Chondrocyte (in vitro differentiated cells): ENCODE results near the gene ANKRD16. TPM values are rescaled to one million over a fixed set of nuclear protein-coding genes. Genes with fewer than 3 reads are reported as not detected.

Experiments used
- DNase-seq: peaks from one replicate; pipeline ENCODE4 v3.0.0; 2021; ENCODE audit warnings: mixed read lengths, low spot score
- H3K27ac Mint-ChIP-seq: one replicate; pipeline ENCODE4 v1.8.0; 2021; ENCODE audit warnings: mild to moderate bottlenecking, moderate library complexity, mixed read lengths; ENCODE audit not compliant: unreplicated experiment
- H3K27me3 Mint-ChIP-seq: 2 replicates; pipeline ENCODE4 v1.8.0; 2021; ENCODE audit warnings: low read depth, mixed read lengths
- H3K36me3 Mint-ChIP-seq: 2 replicates; pipeline ENCODE4 v1.8.0; 2021; ENCODE audit warnings: low read depth, mixed read lengths
- H3K4me1 Mint-ChIP-seq: 2 replicates; pipeline ENCODE4 v1.8.0; 2021; ENCODE audit warnings: low read depth, mild to moderate bottlenecking, mixed read lengths
- H3K4me3 Mint-ChIP-seq: one replicate; pipeline ENCODE4 v1.8.0; 2021; ENCODE audit warnings: mild to moderate bottlenecking, moderate library complexity, mixed read lengths; ENCODE audit not compliant: unreplicated experiment
- H3K9me3 Mint-ChIP-seq: 2 replicates; pipeline ENCODE4 v1.8.0; 2021; ENCODE audit warnings: low read depth, mixed read lengths
- total RNA-seq: library from RNA; stranded (reverse); gene quantifications from 3 replicates; pipeline ENCODE4 v1.2.1, GENCODE V29; 2021
- TF ChIP-seq, protein P1 (sequence below): fragments of 200-600 bp; sonication (generic); IDR thresholded peaks from 2 replicates; pipeline ENCODE4 v1.5.0; 2021; ENCODE audit warnings: antibody characterized with exemption, mild to moderate bottlenecking, moderate library complexity

Gene ANKRD16
- total RNA-seq, 1 donor from 2014 or later, result 5.8 TPM

DNA sequence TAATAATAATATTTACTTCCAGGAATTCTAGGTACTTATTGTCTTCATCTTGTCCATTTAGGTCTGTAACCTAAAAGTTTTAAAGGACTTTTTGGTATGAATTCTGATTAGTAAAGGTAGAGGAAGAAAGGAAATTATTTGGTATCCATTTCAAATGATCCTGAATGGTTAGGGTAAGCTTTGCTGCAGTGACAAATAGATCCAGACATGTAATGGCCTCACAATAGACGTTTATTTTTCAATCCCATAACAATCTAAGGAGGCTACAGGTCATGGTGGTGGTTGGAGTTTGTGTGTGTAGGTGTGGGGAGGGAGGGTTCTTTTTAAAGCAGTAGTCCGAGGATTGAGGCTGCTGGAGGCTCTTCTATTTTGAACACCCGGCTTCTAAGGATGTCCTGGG lies 5.7 kb upstream of the ANKRD16 start:
- Mint-ChIP-seq H3K4me1 (peaks cover 33% of the 10 kb centered on the region), H3K27me3 (no peaks in the 10 kb centered on the region), H3K36me3 (peaks cover 13% of the 10 kb centered on the region), H3K9me3 (peaks cover 4% of the 10 kb centered on the region), H3K27ac (no peak overlapping the region), H3K4me3 (no peak overlapping the region)
- TF ChIP-seq, protein P1, sequence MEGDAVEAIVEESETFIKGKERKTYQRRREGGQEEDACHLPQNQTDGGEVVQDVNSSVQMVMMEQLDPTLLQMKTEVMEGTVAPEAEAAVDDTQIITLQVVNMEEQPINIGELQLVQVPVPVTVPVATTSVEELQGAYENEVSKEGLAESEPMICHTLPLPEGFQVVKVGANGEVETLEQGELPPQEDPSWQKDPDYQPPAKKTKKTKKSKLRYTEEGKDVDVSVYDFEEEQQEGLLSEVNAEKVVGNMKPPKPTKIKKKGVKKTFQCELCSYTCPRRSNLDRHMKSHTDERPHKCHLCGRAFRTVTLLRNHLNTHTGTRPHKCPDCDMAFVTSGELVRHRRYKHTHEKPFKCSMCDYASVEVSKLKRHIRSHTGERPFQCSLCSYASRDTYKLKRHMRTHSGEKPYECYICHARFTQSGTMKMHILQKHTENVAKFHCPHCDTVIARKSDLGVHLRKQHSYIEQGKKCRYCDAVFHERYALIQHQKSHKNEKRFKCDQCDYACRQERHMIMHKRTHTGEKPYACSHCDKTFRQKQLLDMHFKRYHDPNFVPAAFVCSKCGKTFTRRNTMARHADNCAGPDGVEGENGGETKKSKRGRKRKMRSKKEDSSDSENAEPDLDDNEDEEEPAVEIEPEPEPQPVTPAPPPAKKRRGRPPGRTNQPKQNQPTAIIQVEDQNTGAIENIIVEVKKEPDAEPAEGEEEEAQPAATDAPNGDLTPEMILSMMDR, result no peak
- no peak for DNase-seq

DNA sequence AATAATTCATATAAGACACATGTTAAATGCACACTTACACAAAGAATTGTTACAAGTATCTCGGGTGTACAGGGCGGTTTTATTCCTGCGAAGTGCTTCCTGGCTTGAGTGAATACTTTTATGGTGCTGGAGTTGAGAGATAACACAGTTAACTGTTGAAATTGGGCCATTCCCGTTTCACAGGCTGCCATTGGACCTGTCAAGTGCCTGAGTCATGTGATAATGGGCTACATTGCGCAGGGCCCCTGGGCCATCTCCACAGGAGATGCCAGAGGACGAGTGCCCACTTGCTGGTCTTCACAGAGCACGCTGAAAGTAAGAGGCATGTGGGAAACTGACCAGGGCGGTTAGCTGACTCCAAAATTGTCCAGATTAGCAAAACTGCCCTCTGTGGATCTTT lies 5.2 kb upstream of the ANKRD16 start:
- H3K36me3 Mint-ChIP-seq, result peaks cover 13% of the 10 kb centered on the region
- peaks cover 4% of the 10 kb centered on the region for H3K9me3 Mint-ChIP-seq
- no peak overlapping the region for H3K27ac Mint-ChIP-seq
- H3K27me3 Mint-ChIP-seq, result no peaks in the 10 kb centered on the region
- TF ChIP-seq, protein P1, result no peak
- DNase-seq, result no peak
- H3K4me3 Mint-ChIP-seq, result no peak overlapping the region
- H3K4me1 Mint-ChIP-seq, result peaks cover 33% of the 10 kb centered on the region

DNA sequence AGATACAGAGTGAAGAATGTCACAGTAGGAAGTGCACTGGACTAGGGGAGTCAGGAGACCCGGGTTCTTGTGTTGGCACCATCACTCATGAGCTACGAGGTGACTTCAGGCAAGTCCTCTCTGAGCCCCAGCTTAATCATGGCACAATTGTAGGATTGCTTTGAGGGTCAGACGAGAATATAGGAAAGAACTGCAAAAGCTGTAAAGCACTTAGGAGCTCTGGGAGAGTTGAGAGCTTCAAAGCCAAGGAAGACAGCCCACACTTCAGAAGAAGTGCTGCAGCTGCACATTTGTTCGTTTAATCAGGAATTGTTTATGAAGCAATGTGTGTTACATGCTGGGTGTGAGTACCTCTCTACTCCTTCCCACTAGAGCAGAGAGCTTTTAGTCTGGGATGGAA lies 4.7 kb upstream of the ANKRD16 start:
- DNase-seq, result no peak
- Mint-ChIP-seq H3K27me3 (no peaks in the 10 kb centered on the region), H3K9me3 (peaks cover 4% of the 10 kb centered on the region), H3K36me3 (peaks cover 13% of the 10 kb centered on the region), H3K4me1 (peaks cover 33% of the 10 kb centered on the region), H3K4me3 (no peak overlapping the region), H3K27ac (no peak overlapping the region)
- TF ChIP-seq, protein P1, result no peak

DNA sequence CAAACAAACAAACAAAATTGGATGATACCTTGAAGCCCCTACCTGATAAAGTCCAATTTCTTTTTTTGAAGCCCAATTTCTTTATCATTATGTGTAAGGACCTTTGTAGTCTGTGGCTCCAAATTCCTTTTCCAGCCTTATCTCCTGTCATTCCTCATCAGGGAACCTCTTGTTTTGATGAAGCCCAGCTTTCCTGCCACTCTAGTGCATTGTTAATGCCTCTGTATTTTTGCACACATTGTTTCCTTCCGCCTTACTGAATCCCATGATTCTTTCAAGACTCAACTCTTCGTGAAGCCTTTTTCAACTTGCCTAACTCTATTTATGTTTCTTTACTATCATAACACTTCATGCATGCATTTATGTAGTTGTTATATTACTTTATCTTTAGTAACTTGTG lies 3.6 kb upstream of the ANKRD16 start:
- peaks cover 39% of the 10 kb centered on the region for H3K4me1 Mint-ChIP-seq
- no peak for DNase-seq
- H3K4me3 Mint-ChIP-seq, result no peak overlapping the region
- peaks cover 4% of the 10 kb centered on the region for H3K9me3 Mint-ChIP-seq
- no peaks in the 10 kb centered on the region for H3K27me3 Mint-ChIP-seq
- TF ChIP-seq, protein P1, result no peak
- peaks cover 13% of the 10 kb centered on the region for H3K36me3 Mint-ChIP-seq
- no peak overlapping the region for H3K27ac Mint-ChIP-seq

DNA sequence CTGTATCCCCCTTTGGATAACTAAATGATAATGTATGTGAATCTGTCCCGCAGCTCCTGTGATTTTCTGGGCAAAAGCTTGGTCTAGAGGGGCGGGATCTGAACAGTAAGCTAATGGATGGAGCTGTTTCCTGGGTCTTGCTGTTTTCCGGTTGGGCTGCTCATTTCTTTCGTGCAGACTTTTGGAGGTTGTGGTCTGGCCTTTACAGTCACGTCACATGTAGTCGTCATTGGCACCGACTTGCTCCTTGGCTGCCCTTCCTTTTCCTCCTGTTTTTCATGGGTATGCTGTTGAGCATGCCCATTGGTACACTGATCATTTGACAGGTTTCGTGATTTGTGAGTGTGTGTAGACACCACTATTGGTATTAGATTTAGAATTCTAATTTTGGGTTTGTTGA lies 2.3 kb upstream of the ANKRD16 start:
- TF ChIP-seq, protein P1, result no peak
- Mint-ChIP-seq H3K27me3 (no peaks in the 10 kb centered on the region), H3K27ac (peak overlapping the region; percentile 58), H3K36me3 (peaks cover 6% of the 10 kb centered on the region), H3K4me3 (peak overlapping the region; percentile 13), H3K4me1 (peaks cover 44% of the 10 kb centered on the region), H3K9me3 (no peaks in the 10 kb centered on the region)
- DNase-seq, result no peak
